ACHN (cell line): ENCODE data around the gene TOMT.

Source experiments
- DNase-seq: peaks from one replicate; pipeline ENCODE4 v3.0.0-alpha.2; 2015
- in situ Hi-C: cut with HindIII; loops from 2 replicates; pipeline ENCODE4 v1.10.0; 2017; ENCODE audit warnings: low sequenced_read_pairs, low pct_ligation_motif_present, low pct_unique_long_range_greater_than_20kb

The TOMT gene

GRCh38 chr11:72105888-72106287, at the start of gene TOMT:
TOMT (plus strand) TSS chr11:72105924; CDS start chr11:72105952, 28 bp downstream.
- in situ Hi-C loops, result no loop called here
- DNase-seq, result no peak

GRCh38 chr11:72058416-72059034, 47.2 kb upstream of the TOMT start:
- in situ Hi-C loops, result no loop called here

GRCh38 chr11:72061739-72062396, 43.9 kb upstream of the TOMT start:
- DNase-seq, result no peak
- in situ Hi-C loops, result no loop called here

More at GRCh38 chr11:72058416-72059034, 47.2 kb upstream of the TOMT start:
- DNase-seq, result no peak

- no peak for DNase-seq
These were observed 38.9 kb upstream of the TOMT start for GRCh38 chr11:72066855-72067254.

GRCh38 chr11:72067266-72067665, 38.5 kb upstream of the TOMT start:
- in situ Hi-C loops, result no loop called here
- DNase-seq, result no peak

More at GRCh38 chr11:72066855-72067254, 38.9 kb upstream of the TOMT start:
- in situ Hi-C loops, result no loop called here

GRCh38 chr11:72067676-72068075, 38.0 kb upstream of the TOMT start:
- DNase-seq, result no peak
- in situ Hi-C loops, result no loop called here

GRCh38 chr11:72069200-72069599, 36.5 kb upstream of the TOMT start:
- in situ Hi-C loops, result no loop called here
- DNase-seq, result no peak

- peak; percentile 89 for DNase-seq
- in situ Hi-C loops, result no loop called here
These were observed 35.9 kb upstream of the TOMT start for GRCh38 chr11:72069787-72070251.

- in situ Hi-C loops, result no loop called here
- peak; percentile 43 for DNase-seq
These were observed 35.2 kb upstream of the TOMT start for GRCh38 chr11:72070491-72070890.

- in situ Hi-C loops, result no loop called here
- peak; percentile 61 for DNase-seq
These were observed 33.4 kb upstream of the TOMT start for GRCh38 chr11:72072348-72072747.

GRCh38 chr11:72075109-72075508, 30.6 kb upstream of the TOMT start:
- peak; percentile 53 for DNase-seq
- in situ Hi-C loops, result no loop called here

- no peak for DNase-seq
- in situ Hi-C loops, result no loop called here
These were observed 30.0 kb upstream of the TOMT start for GRCh38 chr11:72075756-72076155.

- no peak for DNase-seq
- in situ Hi-C loops, result no loop called here
These were observed 27.2 kb upstream of the TOMT start for GRCh38 chr11:72078477-72078876.

- DNase-seq, result peak; percentile 14
- in situ Hi-C loops, result no loop called here
These were observed 25.9 kb upstream of the TOMT start for GRCh38 chr11:72079819-72080325.

- in situ Hi-C loops, result no loop called here
- peak; percentile 99 for DNase-seq
These were observed 25.2 kb upstream of the TOMT start, which contains the start of the genes LRRC51 and NUMA1 for GRCh38 chr11:72080326-72081183. LRRC51 (plus strand) TSS chr11:72080850; CDS start chr11:72089084, 8,234 bp downstream. NUMA1 (minus strand) TSS chr11:72080542; CDS start chr11:72035943, 44,599 bp downstream.

GRCh38 chr11:72081184-72081644, 24.5 kb upstream of the TOMT start:
- DNase-seq, result no peak
- in situ Hi-C loops, result no loop called here

- DNase-seq, result no peak
- in situ Hi-C loops, result no loop called here
These were observed 23.8 kb upstream of the TOMT start for GRCh38 chr11:72081821-72082453.

GRCh38 chr11:72083414-72083813, 22.3 kb upstream of the TOMT start:
- no peak for DNase-seq
- in situ Hi-C loops, result no loop called here
